Measurements from ENCODE around the gene NUDT4. TPM values are rescaled to one million over a fixed set of nuclear protein-coding genes. Genes with fewer than 3 reads are reported as not detected.

Gene NUDT4
- polyA plus RNA-seq, 2 of the 4 experiments (the other 2 are of a cell fraction) = 19.6 to 41.0 TPM

- no peak overlapping the region for H3K27ac ChIP-seq
- TF ChIP-seq CEBPB (IDR thresholded peaks at IDR 0.05) (no peak), PBX3 (IDR thresholded peaks at IDR 0.05) (no peak), FOSL2 (IDR thresholded peaks at IDR 0.05) (no peak), FOSL2 (CRISPR knock-in tag; IDR thresholded peaks at IDR 0.05) (no peak), PHF8 (IDR thresholded peaks at IDR 0.05; ENCODE audit: borderline replicate concordance, low read depth) (no peak), CHD4 (IDR thresholded peaks at IDR 0.05; ENCODE audit: borderline replicate concordance) (no peak), MAFK (IDR thresholded peaks at IDR 0.05; ENCODE audit: partially characterized antibody) (no peak), CHD2 (IDR thresholded peaks at IDR 0.05; ENCODE audit: low read length, partially characterized antibody) (no peak), NPAS2 (CRISPR knock-in tag; IDR thresholded peaks at IDR 0.05; ENCODE audit: borderline replicate concordance) (no peak)
- TF ChIP-seq, protein P1, sequence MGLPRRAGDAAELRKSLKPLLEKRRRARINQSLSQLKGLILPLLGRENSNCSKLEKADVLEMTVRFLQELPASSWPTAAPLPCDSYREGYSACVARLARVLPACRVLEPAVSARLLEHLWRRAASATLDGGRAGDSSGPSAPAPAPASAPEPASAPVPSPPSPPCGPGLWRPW (IDR thresholded peaks at IDR 0.05) = no peak
- ChIA-PET CTCF (interaction anchor here (0.7 to 1.2 kb wide), 3 partner anchors 13 to 464 kb away, joined by 3 to 5 read pairs (median 3); partner anchors contain the start of gene MRPL42), POLR2A (no interaction called here)
- no peak overlapping the region for H3K4me2 ChIP-seq
- DNase-seq (ENCODE audit: low read depth in 1 of 2, low spot score in 1 of 2) (no peak), FAIRE-seq (no peak), ATAC-seq (no peak)
- 49% methylated on average over 3 of the region's 3 CpGs for WGBS (ENCODE audit: missing lambda C conversion rate)
- no peaks in the 10 kb centered on the region for H3K9me3 ChIP-seq
- no peak overlapping the region for H3K4me3 ChIP-seq
- H3K4me1 ChIP-seq = no peaks in the 10 kb centered on the region
Observed at GRCh38 chr12:93451423-93452158, 73.9 kb downstream of the NUDT4 start.

GRCh38 chr12:93453633-93454032 lies 75.9 kb downstream of the NUDT4 start:
- H3K9me3 ChIP-seq = no peaks in the 10 kb centered on the region
- CTCF ChIA-PET = interaction anchor here (0.6 to 0.7 kb wide), 2 partner anchors 325 to 648 kb away, joined by 3 read pairs; no protein-coding TSS in a partner anchor
- no peak overlapping the region for H3K27ac ChIP-seq
- POLR2A ChIA-PET = no interaction called here
- no peak overlapping the region for H3K4me2 ChIP-seq
- FAIRE-seq = no peak
- DNase-seq (ENCODE audit: low read depth in 1 of 2, low spot score in 1 of 2) = no peak
- TF ChIP-seq FOSL2 (IDR thresholded peaks at IDR 0.05) = no peak
- no peak for TF ChIP-seq FOSL2 (CRISPR knock-in tag; IDR thresholded peaks at IDR 0.05)
- TF ChIP-seq, protein P2, sequence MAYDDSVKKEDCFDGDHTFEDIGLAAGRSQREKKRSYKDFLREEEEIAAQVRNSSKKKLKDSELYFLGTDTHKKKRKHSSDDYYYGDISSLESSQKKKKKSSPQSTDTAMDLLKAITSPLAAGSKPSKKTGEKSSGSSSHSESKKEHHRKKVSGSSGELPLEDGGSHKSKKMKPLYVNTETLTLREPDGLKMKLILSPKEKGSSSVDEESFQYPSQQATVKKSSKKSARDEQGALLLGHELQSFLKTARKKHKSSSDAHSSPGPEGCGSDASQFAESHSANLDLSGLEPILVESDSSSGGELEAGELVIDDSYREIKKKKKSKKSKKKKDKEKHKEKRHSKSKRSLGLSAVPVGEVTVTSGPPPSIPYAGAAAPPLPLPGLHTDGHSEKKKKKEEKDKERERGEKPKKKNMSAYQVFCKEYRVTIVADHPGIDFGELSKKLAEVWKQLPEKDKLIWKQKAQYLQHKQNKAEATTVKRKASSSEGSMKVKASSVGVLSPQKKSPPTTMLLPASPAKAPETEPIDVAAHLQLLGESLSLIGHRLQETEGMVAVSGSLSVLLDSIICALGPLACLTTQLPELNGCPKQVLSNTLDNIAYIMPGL (CRISPR knock-in tag; IDR thresholded peaks at IDR 0.05; ENCODE audit: borderline replicate concordance) = no peak
- TF ChIP-seq MAX (IDR thresholded peaks at IDR 0.05) = no peak
- no peak for TF ChIP-seq E2F6 (IDR thresholded peaks at IDR 0.05; ENCODE audit: borderline replicate concordance, low read depth)
- TF ChIP-seq, protein P1 (IDR thresholded peaks at IDR 0.05) = no peak
- TF ChIP-seq NR3C1 (IDR thresholded peaks at IDR 0.05) = no peak
- TF ChIP-seq KDM5A (IDR thresholded peaks at IDR 0.05) = no peak
- TF ChIP-seq BCL3 (IDR thresholded peaks at IDR 0.05) = no peak
- no peak for TF ChIP-seq JUN (IDR thresholded peaks at IDR 0.05)
- TF ChIP-seq, protein P3, sequence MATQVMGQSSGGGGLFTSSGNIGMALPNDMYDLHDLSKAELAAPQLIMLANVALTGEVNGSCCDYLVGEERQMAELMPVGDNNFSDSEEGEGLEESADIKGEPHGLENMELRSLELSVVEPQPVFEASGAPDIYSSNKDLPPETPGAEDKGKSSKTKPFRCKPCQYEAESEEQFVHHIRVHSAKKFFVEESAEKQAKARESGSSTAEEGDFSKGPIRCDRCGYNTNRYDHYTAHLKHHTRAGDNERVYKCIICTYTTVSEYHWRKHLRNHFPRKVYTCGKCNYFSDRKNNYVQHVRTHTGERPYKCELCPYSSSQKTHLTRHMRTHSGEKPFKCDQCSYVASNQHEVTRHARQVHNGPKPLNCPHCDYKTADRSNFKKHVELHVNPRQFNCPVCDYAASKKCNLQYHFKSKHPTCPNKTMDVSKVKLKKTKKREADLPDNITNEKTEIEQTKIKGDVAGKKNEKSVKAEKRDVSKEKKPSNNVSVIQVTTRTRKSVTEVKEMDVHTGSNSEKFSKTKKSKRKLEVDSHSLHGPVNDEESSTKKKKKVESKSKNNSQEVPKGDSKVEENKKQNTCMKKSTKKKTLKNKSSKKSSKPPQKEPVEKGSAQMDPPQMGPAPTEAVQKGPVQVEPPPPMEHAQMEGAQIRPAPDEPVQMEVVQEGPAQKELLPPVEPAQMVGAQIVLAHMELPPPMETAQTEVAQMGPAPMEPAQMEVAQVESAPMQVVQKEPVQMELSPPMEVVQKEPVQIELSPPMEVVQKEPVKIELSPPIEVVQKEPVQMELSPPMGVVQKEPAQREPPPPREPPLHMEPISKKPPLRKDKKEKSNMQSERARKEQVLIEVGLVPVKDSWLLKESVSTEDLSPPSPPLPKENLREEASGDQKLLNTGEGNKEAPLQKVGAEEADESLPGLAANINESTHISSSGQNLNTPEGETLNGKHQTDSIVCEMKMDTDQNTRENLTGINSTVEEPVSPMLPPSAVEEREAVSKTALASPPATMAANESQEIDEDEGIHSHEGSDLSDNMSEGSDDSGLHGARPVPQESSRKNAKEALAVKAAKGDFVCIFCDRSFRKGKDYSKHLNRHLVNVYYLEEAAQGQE (IDR thresholded peaks at IDR 0.05) = no peak
- no peak; a peak in 2 of 6 replicates for ATAC-seq
- H3K4me1 ChIP-seq = no peaks in the 10 kb centered on the region
- WGBS (ENCODE audit: missing lambda C conversion rate) = 76% methylated on average over 5 of the region's 5 CpGs
- no peak overlapping the region for H3K4me3 ChIP-seq
